Gastroesophageal sphincter (tissue), 4 donors: ENCODE results near the gene NPPA. TPM values are rescaled to one million over a fixed set of nuclear protein-coding genes. Genes with fewer than 3 reads are reported as not detected.

ENCODE experiments used
- ATAC-seq: fragments of 150-250 bp; one replicate; pipeline ENCODE4 v1.9.1; 2016; ENCODE audit warnings: mild to moderate bottlenecking, moderate library complexity
- H3K27ac ChIP-seq, 4 donors: fragments of 200-600 bp; sonication (generic) in 3 of 4; 1 replicate in 3 of 4; 2 replicates in 1 of 4; pipeline ENCODE4 v1.5.1; 2016 to 2019
- H3K27me3 ChIP-seq: fragments of 200-600 bp; sonication (generic); one replicate; pipeline ENCODE4 v1.5.1; 2019
- H3K36me3 ChIP-seq, 2 donors: fragments of 200-600 bp; sonication (generic); one replicate each; pipeline ENCODE4 v1.5.1; 2019; ENCODE audit warnings: control low read depth in 1 of 2
- H3K4me1 ChIP-seq, 3 donors: fragments of 200-600 bp; sonication (generic); 1 replicate in 2 of 3; 2 replicates in 1 of 3; pipeline ENCODE4 v1.5.1; 2016 to 2019; ENCODE audit warnings: control low read depth in 2 of 3
- H3K4me3 ChIP-seq, 2 donors: fragments of 200-600 bp; sonication (generic); one replicate each; pipeline ENCODE4 v1.5.1; 2019; ENCODE audit warnings: mild to moderate bottlenecking in 1 of 2, moderate library complexity in 1 of 2
- H3K9me3 ChIP-seq, 3 donors: fragments of 200-600 bp; sonication (generic); one replicate each; pipeline ENCODE4 v1.5.1; 2017 to 2019; ENCODE audit warnings: control low read depth in 2 of 3
- EP300 ChIP-seq: sonication (generic); formaldehyde crosslinking; IDR thresholded peaks from one replicate; pipeline ENCODE4 v1.6.1; 2017; ENCODE audit warnings: antibody characterized with exemption, mild to moderate bottlenecking
- POLR2A ChIP-seq, 2 donors: fragments of 450-650 bp; IDR thresholded peaks; one replicate each; pipeline ENCODE4 v1.6.1; 2017; ENCODE audit warnings: antibody characterized with exemption in 2 of 2, mild to moderate bottlenecking in 2 of 2, moderate library complexity in 1 of 2
- POLR2AphosphoS5 ChIP-seq: sonication (generic); formaldehyde crosslinking; IDR thresholded peaks from one replicate; pipeline ENCODE4 v1.6.1; 2017; ENCODE audit warnings: antibody characterized with exemption
- WGBS, 2 donors: methylation state at CpG; one replicate each; pipeline ENCODE4 v1.1.5; 2018; ENCODE audit warnings: low coverage in 1 of 2; 5-methylcytosine and 5-hydroxymethylcytosine counted together
- total RNA-seq, 4 donors: library from RNA; depleted of rRNA; stranded (reverse); fragments of >200 nt; gene quantifications; one replicate each; pipeline ENCODE4 v1.1.0, GENCODE V29; 2016
- TF ChIP-seq, protein P1 (sequence below), 4 experiments: fragments of 200-600 bp in 2 of 4; fragments of 450-650 bp in 2 of 4; sonication (generic) in 1 of 4; IDR thresholded peaks; one replicate each; pipeline ENCODE4 v1.5.1; 2017 to 2019; ENCODE audit warnings: antibody characterized with exemption in 4 of 4, mild to moderate bottlenecking in 2 of 4, moderate library complexity in 2 of 4

Gene NPPA
- total RNA-seq, 4 donors from 2014 or later, result 0.93 TPM; not detected in 3

GRCh38 chr1:11836955-11837766, 10.4 kb downstream of the NPPA start:
- H3K4me1 ChIP-seq, result peaks cover 0 to 6% (median 0%) of the 10 kb centered on the region in 3 donors
- H3K4me3 ChIP-seq, result no peak overlapping the region
- TF ChIP-seq POLR2A (IDR thresholded peaks at IDR 0.05) (no peak), POLR2AphosphoS5 (no peak), EP300 (no peak)
- TF ChIP-seq, protein P1, sequence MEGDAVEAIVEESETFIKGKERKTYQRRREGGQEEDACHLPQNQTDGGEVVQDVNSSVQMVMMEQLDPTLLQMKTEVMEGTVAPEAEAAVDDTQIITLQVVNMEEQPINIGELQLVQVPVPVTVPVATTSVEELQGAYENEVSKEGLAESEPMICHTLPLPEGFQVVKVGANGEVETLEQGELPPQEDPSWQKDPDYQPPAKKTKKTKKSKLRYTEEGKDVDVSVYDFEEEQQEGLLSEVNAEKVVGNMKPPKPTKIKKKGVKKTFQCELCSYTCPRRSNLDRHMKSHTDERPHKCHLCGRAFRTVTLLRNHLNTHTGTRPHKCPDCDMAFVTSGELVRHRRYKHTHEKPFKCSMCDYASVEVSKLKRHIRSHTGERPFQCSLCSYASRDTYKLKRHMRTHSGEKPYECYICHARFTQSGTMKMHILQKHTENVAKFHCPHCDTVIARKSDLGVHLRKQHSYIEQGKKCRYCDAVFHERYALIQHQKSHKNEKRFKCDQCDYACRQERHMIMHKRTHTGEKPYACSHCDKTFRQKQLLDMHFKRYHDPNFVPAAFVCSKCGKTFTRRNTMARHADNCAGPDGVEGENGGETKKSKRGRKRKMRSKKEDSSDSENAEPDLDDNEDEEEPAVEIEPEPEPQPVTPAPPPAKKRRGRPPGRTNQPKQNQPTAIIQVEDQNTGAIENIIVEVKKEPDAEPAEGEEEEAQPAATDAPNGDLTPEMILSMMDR (IDR thresholded peaks at IDR 0.05), result no peak
- no peaks in the 10 kb centered on the region for H3K9me3 ChIP-seq
- H3K27me3 ChIP-seq, result no peaks in the 10 kb centered on the region
- H3K36me3 ChIP-seq, result peaks cover 0 to 100% of the 10 kb centered on the region in 2 donors
- ATAC-seq, result no peak
- H3K27ac ChIP-seq, result no peak overlapping the region
- WGBS, 2 donors, result 70 to 91% methylated on average over 2 to 12 of the region's 36 CpGs

DNA sequence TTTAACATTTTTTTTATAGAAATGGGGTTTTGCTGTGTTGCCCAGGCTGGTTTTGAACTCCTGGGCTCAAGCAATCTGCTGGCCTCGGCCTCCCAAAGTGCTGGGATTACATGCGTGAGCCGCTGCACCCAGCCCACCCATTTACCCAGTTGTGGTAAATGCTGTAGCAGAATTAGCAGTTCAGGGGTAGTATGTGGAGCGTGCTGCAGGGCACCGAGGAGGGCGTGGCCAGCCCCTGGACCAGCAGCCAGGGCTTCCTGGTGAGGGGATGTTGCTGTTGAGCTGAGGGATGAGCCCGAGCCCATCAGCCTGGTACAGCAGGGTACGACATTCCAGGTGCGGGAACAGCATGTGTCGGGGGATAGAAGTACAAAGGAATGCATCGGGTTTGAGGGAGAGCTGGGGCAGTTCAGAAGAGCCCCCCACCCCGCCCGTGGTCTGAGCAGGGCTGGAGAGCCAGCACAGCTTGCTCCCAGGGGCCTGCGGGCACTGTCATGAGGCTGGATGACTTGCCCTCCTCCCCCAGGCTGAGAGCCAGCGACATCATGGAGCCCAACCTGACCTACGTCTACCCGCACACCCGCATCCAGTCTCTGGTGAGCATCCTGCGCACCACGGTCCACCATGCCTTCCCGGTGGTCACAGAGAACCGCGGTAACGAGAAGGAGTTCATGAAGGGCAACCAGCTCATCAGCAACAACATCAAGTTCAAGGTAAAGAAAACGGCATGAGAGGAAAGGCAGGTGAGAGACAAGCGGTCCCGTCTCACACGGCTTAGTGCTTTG, 11.9 kb downstream of the NPPA start:
- H3K4me3 ChIP-seq, result no peak overlapping the region
- TF ChIP-seq EP300 (no peak), POLR2AphosphoS5 (no peak), POLR2A (IDR thresholded peaks at IDR 0.05) (no peak)
- TF ChIP-seq, protein P1 (IDR thresholded peaks at IDR 0.05), result no peak
- peaks cover 0 to 6% (median 0%) of the 10 kb centered on the region in 3 donors for H3K4me1 ChIP-seq
- ATAC-seq, result no peak
- H3K36me3 ChIP-seq, result peaks cover 0 to 100% of the 10 kb centered on the region in 2 donors
- H3K9me3 ChIP-seq, result no peaks in the 10 kb centered on the region
- H3K27ac ChIP-seq, result no peak overlapping the region
- no peaks in the 10 kb centered on the region for H3K27me3 ChIP-seq
- 87% methylated on average over 6 to 13 of the region's 28 CpGs for WGBS, 2 donors

GRCh38 chr1:11833900-11834299, 13.7 kb downstream of the NPPA start:
- no peak for ATAC-seq
- peaks cover 0 to 99% of the 10 kb centered on the region in 2 donors for H3K36me3 ChIP-seq
- H3K27me3 ChIP-seq, result no peaks in the 10 kb centered on the region
- H3K4me3 ChIP-seq, result no peak overlapping the region
- TF ChIP-seq POLR2A (IDR thresholded peaks at IDR 0.05), result no peak
- no peak for TF ChIP-seq EP300
- no peak for TF ChIP-seq POLR2AphosphoS5
- TF ChIP-seq, protein P1 (IDR thresholded peaks at IDR 0.05), result no peak
- H3K4me1 ChIP-seq, result peaks cover 0 to 6% (median 0%) of the 10 kb centered on the region in 3 donors
- H3K27ac ChIP-seq, result no peak overlapping the region
- no peaks in the 10 kb centered on the region for H3K9me3 ChIP-seq
- 90% methylated on average over 2 of the region's 13 CpGs; no CpG with 5 or more reads in 1 of the 2 donors for WGBS, 2 donors

- TF ChIP-seq POLR2A (IDR thresholded peaks at IDR 0.05) (no peak), EP300 (no peak)
- TF ChIP-seq, protein P1 (IDR thresholded peaks at IDR 0.05), result no peak
- H3K36me3 ChIP-seq, result peaks cover 2 to 99% of the 10 kb centered on the region in 2 donors
These were observed 14.1 kb downstream of the NPPA start for GRCh38 chr1:11833497-11833896.

More at GRCh38 chr1:11833497-11833896, 14.1 kb downstream of the NPPA start:
- WGBS, 2 donors, result 83 to 94% methylated on average over 1 to 5 of the region's 8 CpGs
- Histone ChIP-seq H3K4me3 (no peak overlapping the region), H3K27ac (no peak overlapping the region), H3K9me3 (no peaks in the 10 kb centered on the region), H3K4me1 (peaks cover 0 to 2% (median 0%) of the 10 kb centered on the region in 3 donors), H3K27me3 (no peaks in the 10 kb centered on the region)
- ATAC-seq, result no peak
